ENCODE results near the gene FAM131C.

FAM131C gene

DNA sequence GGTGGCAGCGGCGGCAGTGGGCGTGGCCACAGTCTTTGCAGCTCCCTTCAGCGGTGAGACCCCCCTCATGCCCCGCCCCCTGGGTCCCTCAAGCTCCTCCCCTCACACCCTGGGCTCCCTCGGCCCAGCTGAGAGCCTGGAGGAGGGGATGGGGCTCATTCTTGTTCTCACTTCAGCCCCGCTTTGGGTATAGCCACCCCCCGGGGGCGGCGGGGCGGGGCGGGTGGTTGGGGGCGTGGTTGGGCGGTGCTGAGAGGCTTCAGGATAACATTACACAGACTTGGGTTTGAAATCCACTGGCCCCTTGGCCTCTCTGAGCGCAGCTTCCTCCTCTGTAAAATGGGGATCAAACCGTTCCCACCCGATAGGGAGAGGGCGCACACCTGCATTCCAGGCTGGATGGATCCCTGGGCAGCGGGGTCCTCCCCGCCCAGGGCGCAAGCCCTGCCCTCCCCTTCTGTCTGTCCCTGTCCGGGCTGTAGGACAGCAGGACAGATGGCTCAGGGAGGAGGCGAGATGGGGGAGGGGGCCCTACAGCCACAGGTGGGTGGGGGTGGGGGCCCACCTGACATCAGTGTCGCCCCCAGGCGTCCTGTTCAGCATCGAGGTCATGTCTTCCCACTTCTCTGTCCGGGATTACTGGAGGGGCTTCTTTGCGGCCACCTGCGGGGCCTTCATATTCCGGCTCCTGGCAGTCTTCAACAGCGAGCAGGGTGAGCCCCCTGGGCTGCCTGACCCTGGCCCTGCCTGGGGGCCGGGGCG lies 46.5 kb downstream of the FAM131C start:
- POLR2A ChIA-PET: interaction anchor here (0.7 kb wide), 1 partner anchor 362 kb away, joined by 5 read pairs; no protein-coding TSS in a partner anchor
- Histone ChIP-seq H3K36me3 (ENCODE audit: control insufficient read depth in 2 of 2, insufficient read depth in 1 of 2, low read length in 2 of 2) (no peaks in the 10 kb centered on the region), H3K9me3 (ENCODE audit: control insufficient read depth, insufficient read depth, low read depth, low read length) (no peaks in the 10 kb centered on the region), H3K27ac (ENCODE audit: extremely low read depth, low read depth, low read length) (no peak overlapping the region), H3K4me1 (ENCODE audit: control insufficient read depth, insufficient read depth, low read length) (no peaks in the 10 kb centered on the region), H3K4me3 (ENCODE audit: low read depth, low read length) (no peak overlapping the region)
- CTCF ChIA-PET: interaction anchor here (0.6 to 1.9 kb wide), 3 partner anchors 12 to 19 kb away, joined by 3 to 8 read pairs (median 6); no protein-coding TSS in a partner anchor
- TF ChIP-seq ZNF561 (tag by site-specific recombination; IDR thresholded peaks at IDR 0.05; ENCODE audit: borderline replicate concordance) (no peak), ZFP69B (tag by site-specific recombination; IDR thresholded peaks at IDR 0.05) (no peak), ZNF654 (tag by site-specific recombination; IDR thresholded peaks at IDR 0.05; ENCODE audit: low read depth) (no peak), ZNF184 (tag by site-specific recombination; IDR thresholded peaks at IDR 0.05) (no peak), MEIS1 (CRISPR knock-in tag; IDR thresholded peaks at IDR 0.05; ENCODE audit: borderline replicate concordance) (no peak), BCL11A (tag by site-specific recombination; IDR thresholded peaks at IDR 0.05; ENCODE audit: low read depth) (no peak), YY1 (tag by site-specific recombination; IDR thresholded peaks at IDR 0.05) (no peak), ZNF707 (tag by site-specific recombination; IDR thresholded peaks at IDR 0.05) (no peak), SCRT1 (tag by site-specific recombination; IDR thresholded peaks at IDR 0.05; ENCODE audit: borderline replicate concordance) (peak; percentile 46; the same call in 1 of the 2 replicates), SCRT2 (tag by site-specific recombination; IDR thresholded peaks at IDR 0.05) (peak; percentile 83), ZFP41 (tag by site-specific recombination; IDR thresholded peaks at IDR 0.05; ENCODE audit: borderline replicate concordance) (no peak), KLF1 (tag by site-specific recombination; IDR thresholded peaks at IDR 0.05) (peak; percentile 76), ZFHX2 (tag by site-specific recombination; conservative IDR thresholded peaks at IDR 0.05) (0 out of 2 replicates have a peak, but pooled peaks have one; percentile 9), HOXC10 (CRISPR knock-in tag; IDR thresholded peaks at IDR 0.05) (no peak), SP2 (tag by site-specific recombination; IDR thresholded peaks at IDR 0.05) (peak; percentile 45), GLIS2 (tag by site-specific recombination; IDR thresholded peaks at IDR 0.05) (peak; percentile 28; the same call in 1 of the 2 replicates), KLF9 (tag by site-specific recombination; IDR thresholded peaks at IDR 0.05; ENCODE audit: low read depth) (peak; percentile 82), ZNF311 (tag by site-specific recombination; IDR thresholded peaks at IDR 0.05; ENCODE audit: borderline replicate concordance) (no peak), EGR2 (tag by site-specific recombination; IDR thresholded peaks at IDR 0.05; ENCODE audit: low read depth) (0 out of 2 replicates have a peak, but pooled peaks have one; percentile 12), ZNF404 (tag by site-specific recombination; IDR thresholded peaks at IDR 0.05) (no peak), SP7 (tag by site-specific recombination; IDR thresholded peaks at IDR 0.05) (no peak), GLIS1 (tag by site-specific recombination; IDR thresholded peaks at IDR 0.05) (peak; percentile 61), ZNF223 (tag by site-specific recombination; IDR thresholded peaks at IDR 0.05) (no peak), WT1 (tag by site-specific recombination; IDR thresholded peaks at IDR 0.05) (no peak), ZXDB (tag by site-specific recombination; IDR thresholded peaks at IDR 0.05) (no peak), ZBTB17 (tag by site-specific recombination; IDR thresholded peaks at IDR 0.05) (no peak), ZNF747 (tag by site-specific recombination; IDR thresholded peaks at IDR 0.05) (no peak), ZNF266 (tag by site-specific recombination; IDR thresholded peaks at IDR 0.05; ENCODE audit: low read depth) (no peak)
- TF ChIP-seq, protein P1, sequence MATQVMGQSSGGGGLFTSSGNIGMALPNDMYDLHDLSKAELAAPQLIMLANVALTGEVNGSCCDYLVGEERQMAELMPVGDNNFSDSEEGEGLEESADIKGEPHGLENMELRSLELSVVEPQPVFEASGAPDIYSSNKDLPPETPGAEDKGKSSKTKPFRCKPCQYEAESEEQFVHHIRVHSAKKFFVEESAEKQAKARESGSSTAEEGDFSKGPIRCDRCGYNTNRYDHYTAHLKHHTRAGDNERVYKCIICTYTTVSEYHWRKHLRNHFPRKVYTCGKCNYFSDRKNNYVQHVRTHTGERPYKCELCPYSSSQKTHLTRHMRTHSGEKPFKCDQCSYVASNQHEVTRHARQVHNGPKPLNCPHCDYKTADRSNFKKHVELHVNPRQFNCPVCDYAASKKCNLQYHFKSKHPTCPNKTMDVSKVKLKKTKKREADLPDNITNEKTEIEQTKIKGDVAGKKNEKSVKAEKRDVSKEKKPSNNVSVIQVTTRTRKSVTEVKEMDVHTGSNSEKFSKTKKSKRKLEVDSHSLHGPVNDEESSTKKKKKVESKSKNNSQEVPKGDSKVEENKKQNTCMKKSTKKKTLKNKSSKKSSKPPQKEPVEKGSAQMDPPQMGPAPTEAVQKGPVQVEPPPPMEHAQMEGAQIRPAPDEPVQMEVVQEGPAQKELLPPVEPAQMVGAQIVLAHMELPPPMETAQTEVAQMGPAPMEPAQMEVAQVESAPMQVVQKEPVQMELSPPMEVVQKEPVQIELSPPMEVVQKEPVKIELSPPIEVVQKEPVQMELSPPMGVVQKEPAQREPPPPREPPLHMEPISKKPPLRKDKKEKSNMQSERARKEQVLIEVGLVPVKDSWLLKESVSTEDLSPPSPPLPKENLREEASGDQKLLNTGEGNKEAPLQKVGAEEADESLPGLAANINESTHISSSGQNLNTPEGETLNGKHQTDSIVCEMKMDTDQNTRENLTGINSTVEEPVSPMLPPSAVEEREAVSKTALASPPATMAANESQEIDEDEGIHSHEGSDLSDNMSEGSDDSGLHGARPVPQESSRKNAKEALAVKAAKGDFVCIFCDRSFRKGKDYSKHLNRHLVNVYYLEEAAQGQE (tag by site-specific recombination; IDR thresholded peaks at IDR 0.05): no peak
- TF ChIP-seq, protein P2, sequence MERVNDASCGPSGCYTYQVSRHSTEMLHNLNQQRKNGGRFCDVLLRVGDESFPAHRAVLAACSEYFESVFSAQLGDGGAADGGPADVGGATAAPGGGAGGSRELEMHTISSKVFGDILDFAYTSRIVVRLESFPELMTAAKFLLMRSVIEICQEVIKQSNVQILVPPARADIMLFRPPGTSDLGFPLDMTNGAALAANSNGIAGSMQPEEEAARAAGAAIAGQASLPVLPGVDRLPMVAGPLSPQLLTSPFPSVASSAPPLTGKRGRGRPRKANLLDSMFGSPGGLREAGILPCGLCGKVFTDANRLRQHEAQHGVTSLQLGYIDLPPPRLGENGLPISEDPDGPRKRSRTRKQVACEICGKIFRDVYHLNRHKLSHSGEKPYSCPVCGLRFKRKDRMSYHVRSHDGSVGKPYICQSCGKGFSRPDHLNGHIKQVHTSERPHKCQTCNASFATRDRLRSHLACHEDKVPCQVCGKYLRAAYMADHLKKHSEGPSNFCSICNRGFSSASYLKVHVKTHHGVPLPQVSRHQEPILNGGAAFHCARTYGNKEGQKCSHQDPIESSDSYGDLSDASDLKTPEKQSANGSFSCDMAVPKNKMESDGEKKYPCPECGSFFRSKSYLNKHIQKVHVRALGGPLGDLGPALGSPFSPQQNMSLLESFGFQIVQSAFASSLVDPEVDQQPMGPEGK (tag by site-specific recombination; IDR thresholded peaks at IDR 0.05): peak; percentile 68
- TF ChIP-seq, protein P3, sequence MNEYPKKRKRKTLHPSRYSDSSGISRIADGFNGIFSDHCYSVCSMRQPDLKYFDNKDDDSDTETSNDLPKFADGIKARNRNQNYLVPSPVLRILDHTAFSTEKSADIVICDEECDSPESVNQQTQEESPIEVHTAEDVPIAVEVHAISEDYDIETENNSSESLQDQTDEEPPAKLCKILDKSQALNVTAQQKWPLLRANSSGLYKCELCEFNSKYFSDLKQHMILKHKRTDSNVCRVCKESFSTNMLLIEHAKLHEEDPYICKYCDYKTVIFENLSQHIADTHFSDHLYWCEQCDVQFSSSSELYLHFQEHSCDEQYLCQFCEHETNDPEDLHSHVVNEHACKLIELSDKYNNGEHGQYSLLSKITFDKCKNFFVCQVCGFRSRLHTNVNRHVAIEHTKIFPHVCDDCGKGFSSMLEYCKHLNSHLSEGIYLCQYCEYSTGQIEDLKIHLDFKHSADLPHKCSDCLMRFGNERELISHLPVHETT (tag by site-specific recombination; IDR thresholded peaks at IDR 0.05): no peak
- TF ChIP-seq, protein P4, sequence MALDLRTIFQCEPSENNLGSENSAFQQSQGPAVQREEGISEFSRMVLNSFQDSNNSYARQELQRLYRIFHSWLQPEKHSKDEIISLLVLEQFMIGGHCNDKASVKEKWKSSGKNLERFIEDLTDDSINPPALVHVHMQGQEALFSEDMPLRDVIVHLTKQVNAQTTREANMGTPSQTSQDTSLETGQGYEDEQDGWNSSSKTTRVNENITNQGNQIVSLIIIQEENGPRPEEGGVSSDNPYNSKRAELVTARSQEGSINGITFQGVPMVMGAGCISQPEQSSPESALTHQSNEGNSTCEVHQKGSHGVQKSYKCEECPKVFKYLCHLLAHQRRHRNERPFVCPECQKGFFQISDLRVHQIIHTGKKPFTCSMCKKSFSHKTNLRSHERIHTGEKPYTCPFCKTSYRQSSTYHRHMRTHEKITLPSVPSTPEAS (tag by site-specific recombination; IDR thresholded peaks at IDR 0.05): no peak
